ENCODE measurements around the gene SFN.
"Not testable (repeated sequence)": the region's sequence is repeated elsewhere in the genome, so short reads cannot be mapped to it uniquely, and the experiment has no call there.

SFN gene

DNA sequence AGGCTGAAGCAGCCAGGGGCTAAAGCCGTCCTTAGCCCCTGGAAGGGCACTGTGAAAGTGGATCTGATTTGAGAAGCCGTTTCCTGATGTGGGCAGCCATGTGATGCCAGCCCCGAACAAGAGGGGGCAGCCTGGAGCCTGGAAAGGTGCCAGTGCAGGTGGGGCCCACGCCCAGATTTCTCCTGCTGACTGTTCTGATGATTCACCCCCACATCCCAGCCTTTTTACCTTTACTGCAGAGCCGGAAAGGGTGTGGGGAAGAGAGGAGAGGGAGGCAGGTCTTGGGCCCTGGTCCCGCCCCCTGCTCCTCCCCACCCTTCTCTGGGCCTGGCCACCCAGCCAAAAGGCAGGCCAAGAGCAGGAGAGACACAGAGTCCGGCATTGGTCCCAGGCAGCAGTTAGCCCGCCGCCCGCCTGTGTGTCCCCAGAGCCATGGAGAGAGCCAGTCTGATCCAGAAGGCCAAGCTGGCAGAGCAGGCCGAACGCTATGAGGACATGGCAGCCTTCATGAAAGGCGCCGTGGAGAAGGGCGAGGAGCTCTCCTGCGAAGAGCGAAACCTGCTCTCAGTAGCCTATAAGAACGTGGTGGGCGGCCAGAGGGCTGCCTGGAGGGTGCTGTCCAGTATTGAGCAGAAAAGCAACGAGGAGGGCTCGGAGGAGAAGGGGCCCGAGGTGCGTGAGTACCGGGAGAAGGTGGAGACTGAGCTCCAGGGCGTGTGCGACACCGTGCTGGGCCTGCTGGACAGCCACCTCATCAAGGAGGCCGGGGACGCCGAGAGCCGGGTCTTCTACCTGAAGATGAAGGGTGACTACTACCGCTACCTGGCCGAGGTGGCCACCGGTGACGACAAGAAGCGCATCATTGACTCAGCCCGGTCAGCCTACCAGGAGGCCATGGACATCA, at the start of gene SFN:
SFN (plus strand) TSS at position 369 of the 904 bp plus-strand sequence; CDS start at position 433, 64 bp downstream.
- DNase-seq (ENCODE audit: low spot score) = peak; percentile 74

DNA sequence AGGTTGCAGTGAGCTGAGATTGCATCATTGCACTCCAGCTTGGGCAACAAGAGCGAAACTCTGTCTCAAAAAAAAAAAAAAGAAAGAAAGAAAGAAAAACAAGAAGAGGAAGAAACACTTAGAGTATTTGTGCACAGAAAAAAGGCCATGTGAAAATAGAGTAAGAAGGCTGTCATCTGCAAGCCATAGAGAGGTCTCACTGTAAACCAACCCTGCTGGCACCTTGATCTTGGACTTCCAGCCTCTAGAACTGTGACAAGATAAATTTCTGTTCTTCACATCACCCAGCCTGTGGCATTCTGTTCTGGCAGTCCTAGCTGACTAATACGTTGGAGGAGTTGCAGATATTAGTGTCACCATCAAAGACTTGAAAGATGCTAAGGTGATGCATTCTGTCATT, 48.6 kb upstream of the SFN start:
- DNase-seq (ENCODE audit: low spot score) = no peak

DNA sequence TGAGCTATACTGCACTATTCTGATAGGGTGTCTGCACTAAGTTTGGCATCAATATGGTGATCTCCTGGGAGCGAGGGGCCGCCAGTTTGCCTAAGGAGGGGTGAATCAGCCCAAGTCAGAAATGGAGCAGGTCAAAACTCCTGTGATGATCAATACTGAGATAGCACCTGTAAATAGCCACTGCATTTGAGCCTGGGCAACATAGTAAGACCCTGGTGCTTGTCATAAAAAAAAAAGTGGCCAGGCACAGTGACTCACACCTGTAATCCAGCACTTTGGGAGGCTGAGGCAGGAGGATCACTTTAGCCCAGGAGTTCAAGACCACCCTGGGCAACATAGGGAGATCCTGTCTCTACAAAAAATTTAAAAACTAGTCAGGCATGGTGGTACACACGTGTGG, 48.1 kb upstream of the SFN start:
- DNase-seq (ENCODE audit: low spot score) = no peak

DNA sequence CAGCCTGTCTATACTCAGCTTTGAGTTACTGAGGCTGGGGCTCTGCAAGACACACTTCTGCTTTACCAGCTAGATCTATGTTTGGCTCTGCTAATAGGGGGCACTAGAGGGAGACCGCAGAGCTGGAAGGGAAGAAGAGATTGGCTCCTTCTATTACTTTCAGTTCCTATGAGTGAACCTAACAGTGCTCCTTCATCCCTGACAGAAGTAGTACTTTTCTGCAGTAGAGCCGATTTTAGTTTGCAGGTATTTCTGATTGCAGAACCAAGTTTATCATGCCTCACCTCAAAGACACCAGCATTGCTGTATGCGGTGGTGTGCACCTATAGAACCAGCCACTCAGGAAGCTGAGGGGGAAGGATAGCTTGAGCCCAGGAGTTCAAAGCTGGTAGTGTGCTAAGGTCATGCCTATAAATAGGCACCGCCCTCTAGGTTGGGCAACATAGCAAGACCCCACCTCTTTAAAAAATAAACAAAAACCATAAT, 42.1 kb upstream of the SFN start:
- DNase-seq (ENCODE audit: low spot score) = no peak

DNA sequence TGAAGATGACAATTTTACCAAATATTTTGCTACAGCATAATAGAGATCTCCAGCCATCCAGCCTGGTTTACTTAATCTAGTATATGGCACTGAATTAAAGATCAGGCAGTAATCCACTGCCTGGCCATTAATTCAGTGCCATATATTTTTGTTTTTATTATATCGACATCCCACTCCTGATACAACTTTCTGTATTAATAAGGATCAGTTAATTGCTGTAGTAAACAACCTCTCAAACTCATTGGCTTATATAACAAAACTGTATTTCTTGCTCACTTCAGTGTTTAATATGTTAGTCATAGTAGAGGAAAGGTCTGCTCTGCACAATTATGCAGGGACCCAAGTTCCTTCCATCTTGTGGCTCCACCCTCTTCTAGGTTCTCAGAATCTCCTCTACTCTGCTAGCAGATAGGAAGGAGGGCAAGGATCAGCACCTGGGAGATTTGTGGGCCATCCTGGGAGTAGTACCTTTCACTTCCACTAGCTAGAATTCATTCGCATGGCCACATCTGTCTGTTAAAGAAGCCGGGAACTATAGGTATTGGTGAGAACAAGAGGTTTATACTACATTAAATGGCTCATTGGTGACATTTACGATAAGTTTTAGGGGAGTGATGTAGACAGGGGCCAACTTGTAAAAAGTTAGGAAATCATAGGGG, 40.1 kb upstream of the SFN start:
- DNase-seq (ENCODE audit: low spot score) = no peak

DNA sequence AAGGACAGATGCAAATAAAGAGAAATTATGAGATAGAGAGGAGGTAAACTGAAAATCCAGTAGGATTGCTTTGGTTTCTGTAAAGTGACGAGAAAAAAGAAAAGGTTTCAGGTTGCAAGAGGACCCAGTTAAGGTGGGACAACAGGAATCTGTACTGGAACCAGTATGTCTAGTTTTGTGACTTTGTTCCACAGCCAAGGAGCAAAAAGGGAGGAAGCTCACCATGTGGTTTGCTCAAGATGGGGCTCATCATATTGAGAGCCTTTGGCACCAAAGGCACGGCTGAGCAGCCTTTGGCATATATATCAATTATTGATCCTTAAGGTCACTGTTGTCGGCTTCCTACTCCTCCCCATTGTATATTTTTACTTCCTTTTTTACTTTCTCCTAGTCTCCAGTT, 38.2 kb upstream of the SFN start:
- DNase-seq (ENCODE audit: low spot score) = no peak

DNA sequence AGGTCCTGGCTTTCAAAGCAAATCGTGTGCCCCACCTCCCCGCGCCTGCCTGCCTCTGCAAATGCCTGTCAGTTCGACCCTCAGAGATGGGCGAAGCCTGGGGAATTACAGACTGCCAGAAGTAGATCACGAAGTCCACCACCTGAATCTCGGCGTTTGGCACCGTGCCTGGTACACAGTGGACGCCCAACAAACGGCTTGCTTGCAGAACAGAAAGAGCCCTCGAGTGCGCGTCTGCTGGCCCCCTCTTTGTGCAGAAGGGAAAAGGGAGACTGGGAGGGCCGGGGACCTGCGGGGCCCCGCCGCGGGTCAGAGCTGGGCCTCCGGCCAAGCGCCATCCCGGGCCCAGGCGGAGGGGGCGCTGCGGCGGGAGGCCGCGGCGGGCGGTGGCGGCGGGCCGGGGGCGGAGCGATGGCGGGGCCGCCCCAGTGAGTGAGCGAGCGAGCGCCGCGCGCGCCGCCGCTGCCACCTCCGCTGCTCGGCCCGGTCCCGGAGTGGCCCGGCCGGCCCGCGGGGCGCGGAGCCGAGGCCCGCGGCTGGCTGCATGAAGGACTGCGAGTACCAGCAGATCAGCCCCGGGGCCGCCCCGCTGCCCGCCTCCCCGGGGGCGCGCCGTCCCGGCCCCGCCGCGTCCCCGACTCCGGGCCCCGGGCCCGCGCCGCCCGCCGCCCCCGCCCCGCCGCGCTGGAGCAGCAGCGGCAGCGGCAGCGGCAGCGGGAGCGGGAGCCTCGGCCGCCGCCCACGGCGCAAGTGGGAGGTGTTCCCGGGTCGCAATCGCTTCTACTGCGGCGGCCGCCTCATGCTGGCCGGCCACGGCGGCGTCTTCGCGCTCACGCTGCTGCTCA, 36.5 kb upstream of the SFN start, which contains the start of gene ZDHHC18:
ZDHHC18 (plus strand) TSS at position 428 of the 845 bp plus-strand sequence; CDS start at position 545, 117 bp downstream.
- peak; percentile 95 for DNase-seq (ENCODE audit: low spot score)

DNA sequence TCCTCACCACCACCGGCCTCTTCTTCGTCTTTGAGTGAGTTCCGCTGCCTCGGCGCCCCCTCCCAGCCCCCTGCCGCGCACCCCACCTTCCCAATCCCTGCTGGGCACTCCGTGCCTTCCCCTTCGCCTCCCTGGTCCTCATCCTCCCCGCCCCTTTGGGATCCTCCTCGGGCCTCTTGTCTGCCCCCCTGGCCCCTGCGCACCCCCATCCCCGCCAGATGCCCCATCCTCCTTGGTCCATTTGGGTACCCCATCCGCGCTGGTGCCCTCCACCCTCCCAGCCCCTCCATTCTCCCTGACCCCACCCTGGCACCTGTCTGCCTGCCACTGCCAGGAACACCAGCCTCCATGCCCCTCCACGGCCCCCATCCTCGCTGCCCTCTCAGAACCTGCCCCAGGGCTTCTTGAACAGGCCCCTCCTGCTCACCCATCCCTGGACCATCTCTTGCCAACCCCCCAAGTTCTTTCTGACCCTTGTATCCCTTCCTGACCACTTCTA, 35.8 kb upstream of the SFN start:
- no peak for DNase-seq (ENCODE audit: low spot score)

DNA sequence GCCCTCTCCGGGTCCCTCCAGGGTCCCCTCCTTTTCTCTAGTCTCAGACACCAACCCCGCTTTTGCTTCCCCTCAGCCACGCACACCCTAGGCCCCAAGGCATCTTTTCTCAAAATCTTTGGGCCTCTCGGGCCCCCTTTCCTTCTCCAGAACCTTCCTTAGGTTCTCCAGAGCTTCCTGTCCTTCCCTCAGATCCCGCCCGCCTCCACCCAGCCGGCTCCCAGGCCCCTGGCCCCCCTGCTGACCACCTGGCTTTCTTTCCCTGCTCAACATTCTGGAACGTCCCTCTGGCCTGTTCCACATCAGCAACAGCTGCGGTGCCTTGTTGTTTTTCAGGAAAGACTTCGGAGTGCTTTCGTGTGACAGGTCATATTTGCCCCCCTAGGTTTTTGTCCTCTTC, 35.3 kb upstream of the SFN start:
- peak; percentile 38 for DNase-seq (ENCODE audit: low spot score)

DNA sequence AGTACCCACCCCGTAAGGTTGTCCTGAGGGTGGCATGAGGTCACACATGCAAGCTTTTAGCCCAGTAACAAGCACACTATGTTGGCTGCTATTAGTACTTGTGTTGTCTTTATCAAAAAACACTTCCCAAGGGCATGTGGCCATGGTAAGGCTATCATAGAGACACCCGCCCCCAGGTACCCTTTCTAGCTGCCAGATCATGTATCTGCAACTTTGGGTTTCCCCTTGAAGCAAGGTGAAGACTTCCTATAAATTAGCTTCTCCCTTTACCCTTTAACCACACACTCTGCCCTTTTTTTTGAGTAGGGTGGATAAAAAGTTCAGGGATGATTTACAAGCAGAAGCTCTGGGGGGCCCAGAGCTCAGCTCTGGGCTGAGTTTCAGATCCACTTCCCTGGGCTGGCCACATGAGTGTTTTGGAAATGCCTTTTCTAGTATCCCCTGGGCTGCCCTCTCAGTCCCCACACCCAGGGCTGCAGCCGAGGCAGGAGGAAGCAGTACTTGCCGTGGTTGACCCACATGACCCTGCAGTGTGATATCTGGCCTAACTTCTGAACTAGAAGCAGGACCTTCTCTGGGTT, 34.4 kb upstream of the SFN start:
- no peak for DNase-seq (ENCODE audit: low spot score)

DNA sequence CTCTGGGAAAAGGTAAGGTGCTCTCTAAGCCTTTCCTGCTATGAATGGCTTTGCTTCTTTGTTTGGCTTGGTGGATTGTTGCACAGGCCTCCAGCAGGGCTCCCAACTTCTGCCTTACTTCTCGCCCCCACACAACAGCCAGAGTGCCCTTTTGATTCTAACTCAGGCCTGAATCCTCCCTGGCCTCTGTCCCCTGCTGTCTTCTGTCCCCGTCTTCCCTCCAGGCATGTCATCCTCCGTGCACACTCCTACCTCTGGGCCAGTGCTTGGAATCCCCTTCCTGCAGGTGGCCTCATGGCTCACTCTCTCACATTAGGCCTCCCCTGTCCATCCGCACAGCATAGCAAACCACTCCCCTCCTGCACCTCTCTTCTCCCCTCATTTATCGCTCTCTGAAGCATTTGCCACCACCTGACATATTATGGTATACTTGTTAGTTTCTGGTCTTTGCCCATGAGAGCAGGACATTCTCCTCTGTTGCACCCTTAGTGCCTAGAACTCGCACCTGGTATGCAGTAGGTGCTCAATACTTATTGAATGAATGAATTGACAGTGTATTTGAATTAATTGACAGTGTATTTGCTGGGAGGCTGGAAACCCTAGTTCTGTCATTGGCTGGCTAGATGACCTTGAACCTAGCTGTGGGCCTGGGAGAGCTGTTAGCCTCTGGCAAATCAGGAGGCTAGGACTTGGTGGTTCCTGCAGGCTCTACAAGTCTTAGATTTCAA, 33.6 kb upstream of the SFN start:
- DNase-seq (ENCODE audit: low spot score) = no peak

DNA sequence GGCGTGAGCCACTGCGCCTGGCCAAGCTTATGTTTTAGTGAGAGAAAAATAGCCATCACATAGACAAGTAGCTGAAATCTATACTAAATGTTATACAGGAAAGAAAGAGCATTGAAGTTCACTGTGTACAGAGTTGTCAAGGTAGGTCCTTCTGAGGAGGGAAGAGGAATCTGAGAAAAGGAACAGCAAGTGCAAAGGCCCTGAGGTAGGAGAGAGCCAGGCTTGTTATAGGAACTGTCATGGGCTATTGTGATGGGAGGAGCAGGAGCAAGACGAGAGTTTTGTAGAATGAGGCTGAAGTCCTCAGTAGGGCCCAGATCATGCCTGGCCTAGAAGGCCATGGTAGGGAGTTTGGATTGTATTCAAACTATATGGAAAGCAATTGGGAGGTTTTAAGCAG, 31.9 kb upstream of the SFN start:
- no peak for DNase-seq (ENCODE audit: low spot score)

DNA sequence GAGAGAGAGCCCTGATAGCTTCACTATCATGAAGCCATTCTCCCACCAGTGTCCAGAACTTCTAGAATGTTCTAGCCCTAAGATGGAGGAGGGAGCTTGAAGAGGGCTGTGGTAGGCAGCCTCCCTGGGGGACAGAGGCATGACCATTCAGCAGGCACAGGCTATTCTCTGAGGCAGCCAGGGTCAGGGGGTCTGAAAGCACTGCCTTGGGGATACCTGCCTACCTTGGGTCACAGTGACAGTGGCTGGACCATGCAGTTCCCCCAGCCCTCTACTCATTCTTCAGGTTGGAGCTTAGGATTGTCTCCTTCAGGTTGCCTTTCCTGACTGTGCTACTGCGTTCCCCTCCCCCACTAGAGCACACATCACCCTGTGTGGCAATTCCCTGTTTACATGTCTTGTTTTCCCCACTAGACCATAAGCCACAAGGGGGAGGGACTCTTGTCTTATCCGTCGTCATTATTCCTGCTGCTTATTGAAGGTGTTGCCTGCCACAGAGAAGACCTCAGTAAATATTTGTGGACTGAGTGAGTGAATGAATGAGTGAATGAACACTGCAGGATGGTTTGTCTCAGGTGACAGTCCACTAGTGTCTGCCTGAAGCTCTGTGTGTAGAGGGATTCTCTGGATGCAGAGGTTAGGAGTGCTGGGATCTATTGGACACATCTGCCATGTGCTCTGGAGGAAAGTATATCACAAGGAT, 31.3 kb upstream of the SFN start:
- DNase-seq (ENCODE audit: low spot score) = no peak

DNA sequence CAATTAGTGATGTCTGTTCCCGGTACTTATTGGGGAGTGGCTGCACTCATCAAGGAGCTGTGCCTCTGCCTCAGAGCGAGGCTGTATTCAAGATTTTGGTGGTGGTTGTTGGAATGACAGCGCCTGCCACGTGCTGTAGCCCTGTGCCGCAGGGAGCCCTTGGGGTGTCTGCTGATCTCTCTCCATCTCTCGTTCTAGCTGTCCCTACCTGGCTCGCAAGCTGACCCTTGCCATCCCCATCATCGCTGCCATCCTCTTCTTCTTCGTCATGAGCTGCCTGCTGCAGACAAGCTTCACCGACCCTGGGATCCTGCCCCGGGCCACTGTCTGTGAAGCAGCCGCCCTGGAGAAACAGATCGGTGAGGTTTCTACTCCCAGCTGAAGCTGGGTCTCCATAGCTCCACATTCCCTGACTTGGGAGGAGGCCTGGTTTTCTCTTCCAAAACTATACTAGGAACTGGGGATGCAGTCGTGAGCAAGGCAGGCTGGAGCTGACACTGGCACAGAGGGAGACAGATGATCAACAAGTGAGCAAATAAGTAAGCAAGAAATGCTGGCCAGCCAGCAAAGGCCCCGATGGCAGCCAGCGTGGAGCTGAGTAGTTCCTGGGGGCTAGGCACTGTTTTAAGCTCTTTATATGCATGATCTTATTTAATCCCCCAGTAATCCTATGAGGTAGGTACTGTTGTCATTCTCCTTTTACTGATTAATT, 30.5 kb upstream of the SFN start:
- no peak for DNase-seq (ENCODE audit: low spot score)

DNA sequence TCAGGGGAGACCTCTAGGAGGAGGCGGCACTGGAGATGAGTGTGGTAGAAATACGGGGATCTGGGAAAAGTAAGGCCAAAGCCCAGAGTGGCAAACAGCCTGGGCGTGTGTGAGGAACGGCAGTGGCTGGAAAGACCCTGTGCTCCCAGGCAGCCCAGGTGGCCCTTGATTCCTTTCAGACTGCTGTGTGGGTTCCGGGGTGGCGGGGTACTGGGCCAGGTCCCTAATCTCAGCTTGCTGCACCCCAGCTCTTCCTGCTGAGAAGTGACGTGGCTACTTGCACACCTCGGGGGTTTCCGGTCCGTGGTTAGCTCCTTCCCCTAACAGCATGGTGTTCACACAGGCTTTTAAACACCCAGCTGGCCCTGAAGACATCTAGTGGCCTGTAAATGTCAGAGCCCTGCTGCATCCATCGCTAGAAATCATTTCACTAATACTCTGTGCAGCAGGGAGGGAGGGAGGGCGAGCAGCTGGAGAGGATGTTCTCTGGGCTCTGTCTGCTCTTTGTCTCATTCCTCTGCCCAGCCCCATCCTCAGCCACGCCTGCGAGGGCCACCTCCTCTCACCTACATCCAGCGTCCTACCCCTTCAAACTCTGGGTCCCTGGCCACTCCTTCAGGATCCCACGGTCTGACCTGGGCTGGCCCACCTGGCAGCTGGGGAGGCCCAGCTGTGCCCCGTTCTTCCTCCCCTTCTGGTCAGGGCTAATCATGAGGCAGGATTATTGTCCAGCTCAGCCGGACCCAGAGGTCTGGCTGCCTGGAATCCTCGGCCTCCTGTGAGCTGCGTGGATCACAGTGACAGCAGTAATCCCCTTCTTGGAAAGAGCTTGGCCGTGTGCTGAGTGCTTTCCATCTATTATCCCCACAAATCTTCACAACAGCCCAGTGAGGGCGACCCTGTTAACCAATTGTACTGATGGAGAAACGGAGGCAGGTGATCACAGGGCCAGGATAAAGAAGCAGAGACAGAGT, 29.2 kb upstream of the SFN start:
- no peak for DNase-seq (ENCODE audit: low spot score)

DNA sequence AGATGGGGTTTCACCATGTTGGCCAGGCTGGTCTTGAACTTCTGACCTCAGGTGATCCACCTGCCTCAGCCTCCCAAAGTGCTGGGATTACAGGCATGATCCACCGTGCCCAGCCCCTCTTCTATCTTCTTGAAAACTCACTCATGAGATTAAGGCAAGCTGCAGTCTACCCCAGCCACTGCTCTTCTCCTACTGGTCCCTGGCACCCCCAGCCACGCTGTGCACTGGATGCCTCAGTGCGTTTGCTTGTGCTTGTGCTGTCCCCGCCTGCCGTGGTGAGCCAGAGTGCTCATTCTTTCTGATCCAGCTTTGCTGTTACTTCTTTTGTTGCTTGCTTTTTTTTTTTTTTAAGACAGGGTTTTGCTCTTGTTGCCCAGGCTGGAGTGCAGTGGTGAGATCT, 25.3 kb upstream of the SFN start:
- not testable (repeated sequence) for DNase-seq (ENCODE audit: low spot score)

DNA sequence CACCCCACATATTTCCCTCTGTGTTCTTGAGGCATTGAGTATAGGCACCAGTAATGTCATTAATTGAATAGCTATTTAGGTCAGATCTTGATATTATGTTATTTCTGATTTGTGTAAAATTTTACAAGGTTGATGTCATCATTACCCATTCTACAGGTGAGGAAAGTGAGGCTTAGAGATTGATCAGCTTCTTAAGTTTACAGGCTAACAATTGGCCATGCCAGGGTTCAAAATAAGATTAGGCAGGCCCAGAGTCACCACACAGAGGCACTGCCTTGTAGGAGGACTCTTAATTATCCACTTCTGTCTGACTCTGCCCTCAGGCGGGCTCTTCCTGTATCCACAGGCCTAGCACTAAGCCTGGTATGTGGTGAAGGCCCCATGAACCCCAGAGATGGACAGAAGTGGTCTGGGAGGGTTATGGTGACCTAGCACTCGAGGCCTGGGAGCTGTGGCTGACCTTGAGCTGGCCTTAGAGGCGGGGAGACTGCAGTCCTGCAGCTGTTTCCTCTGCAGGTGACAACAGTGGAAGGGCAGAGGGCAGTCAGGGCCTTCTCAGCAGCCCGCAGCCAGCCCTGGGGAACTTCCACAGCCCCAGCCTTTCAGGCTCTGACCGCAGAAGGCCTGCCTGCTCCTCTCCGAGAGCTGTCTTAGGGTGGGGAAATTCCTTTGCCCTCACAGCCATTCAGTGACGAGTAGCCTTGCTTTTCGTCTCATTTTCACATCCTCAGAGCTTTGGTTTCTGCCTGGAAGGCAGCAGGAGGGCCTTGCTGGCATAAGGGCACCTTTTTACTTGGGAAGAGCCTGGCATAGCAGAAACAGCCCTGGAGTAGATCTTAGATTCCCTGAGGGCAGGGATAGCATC, 24.2 kb upstream of the SFN start:
- DNase-seq (ENCODE audit: low spot score) = no peak

DNA sequence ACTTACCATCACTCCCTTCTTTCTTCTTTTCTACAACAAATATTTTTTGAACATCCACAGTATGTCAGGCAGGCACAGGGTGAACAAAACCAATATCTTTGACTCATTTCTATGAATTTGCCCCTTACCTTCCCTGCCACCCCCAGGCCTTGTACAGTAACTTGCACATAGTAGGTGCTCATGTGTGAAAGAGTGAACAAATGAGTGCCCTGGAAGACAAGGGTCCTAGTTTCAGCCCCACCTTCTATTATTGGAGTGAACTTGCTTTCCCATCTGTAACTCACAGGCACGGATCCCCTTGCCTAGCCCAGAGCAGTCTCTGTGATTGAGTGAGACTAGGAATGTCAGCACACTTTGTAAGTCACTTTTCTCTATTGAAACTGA, 23.6 kb upstream of the SFN start:
- DNase-seq (ENCODE audit: low spot score) = no peak
